ENCODE data around the gene ZNF780A. TPM values are rescaled to one million over a fixed set of nuclear protein-coding genes. Genes with fewer than 3 reads are reported as not detected.
A peak's percentile ranks its signal among the peaks of the same experiment; 100 is the strongest.

The ZNF780A gene
- total and polyA plus RNA-seq, 2 of the 13 experiments (the other 11 are each of a cell fraction or from before 2014, with no cell fraction given) = 13.5 to 22.7 TPM

DNA sequence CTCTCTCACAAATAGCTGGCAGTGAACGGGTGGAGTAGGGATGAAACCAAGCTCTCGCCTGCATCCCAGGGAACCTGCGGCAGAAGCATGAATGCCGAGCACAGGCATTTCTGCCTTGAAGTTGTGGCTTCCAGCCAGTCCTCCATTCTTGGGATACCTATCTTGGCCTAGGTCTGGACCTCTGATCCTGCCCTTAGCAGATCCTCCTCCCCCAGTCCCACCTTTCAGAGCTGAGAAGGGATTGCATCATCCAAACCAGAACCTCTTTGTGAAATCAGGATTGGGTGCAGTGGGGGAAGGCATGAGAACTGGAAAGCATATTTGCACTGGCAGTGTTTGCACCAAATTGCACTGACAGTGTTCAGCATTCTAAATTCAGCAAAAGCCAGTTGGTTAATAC lies 5.8 kb downstream of the ZNF780A start (continued):
- TF ChIP-seq POGK (CRISPR knock-in tag; conservative IDR thresholded peaks at IDR 0.05) = peak; percentile 48; the same call in 1 of the 2 replicates
- TF ChIP-seq AHR (CRISPR knock-in tag; IDR thresholded peaks at IDR 0.05) = no peak
- no peak for TF ChIP-seq SP1 (IDR thresholded peaks at IDR 0.05)
- TF ChIP-seq SP1 (CRISPR knock-in tag; IDR thresholded peaks at IDR 0.05) = no peak
- no peak for TF ChIP-seq ZNF18 (CRISPR knock-in tag; IDR thresholded peaks at IDR 0.05; ENCODE audit: insufficient replicate concordance)
- TF ChIP-seq GATAD2A (CRISPR knock-in tag; IDR thresholded peaks at IDR 0.05) = peak; percentile 82
- TF ChIP-seq ZBTB26 (CRISPR knock-in tag; IDR thresholded peaks at IDR 0.05; ENCODE audit: borderline replicate concordance) = peak; percentile 39; the same call in 1 of the 2 replicates
- TF ChIP-seq POLR2A (IDR thresholded peaks at IDR 0.05; ENCODE audit: insufficient read depth in 1 of 2, low read depth in 2 of 2, low read length in 2 of 2) = no peak
- TF ChIP-seq KMT2B (CRISPR knock-in tag; IDR thresholded peaks at IDR 0.05) = no peak
- TF ChIP-seq POLR2AphosphoS5 (IDR thresholded peaks at IDR 0.05; ENCODE audit: low read depth, low read length) = no peak; the same call in 1 of the 2 replicates
- TF ChIP-seq ZNF782 (CRISPR knock-in tag; IDR thresholded peaks at IDR 0.05; ENCODE audit: borderline replicate concordance) = no peak
- no peak for TF ChIP-seq TCF7L2 (IDR thresholded peaks at IDR 0.05; ENCODE audit: low read depth, low read length)
- peak; percentile 68 for TF ChIP-seq FOXA3 (CRISPR knock-in tag; IDR thresholded peaks at IDR 0.05)
- peak; percentile 50; the same call in 1 of the 2 replicates for TF ChIP-seq MED1 (CRISPR knock-in tag; IDR thresholded peaks at IDR 0.05)
- peak; percentile 74 for TF ChIP-seq SP5 (CRISPR knock-in tag; IDR thresholded peaks at IDR 0.05; ENCODE audit: borderline replicate concordance, low read depth)
- no peak for TF ChIP-seq FOXK2 (IDR thresholded peaks at IDR 0.05)
- TF ChIP-seq TSC22D2 (CRISPR knock-in tag; IDR thresholded peaks at IDR 0.05; ENCODE audit: borderline replicate concordance) = no peak
- TF ChIP-seq ARID3A (IDR thresholded peaks at IDR 0.05; ENCODE audit: low read depth, low read length) = no peak
- TF ChIP-seq MTF2 (CRISPR knock-in tag; IDR thresholded peaks at IDR 0.05; ENCODE audit: borderline replicate concordance) = no peak
- no peak for TF ChIP-seq HDAC6 (IDR thresholded peaks at IDR 0.05; ENCODE audit: low read depth, low read length)
- TF ChIP-seq JDP2 (CRISPR knock-in tag; IDR thresholded peaks at IDR 0.05; ENCODE audit: borderline replicate concordance) = no peak
- TF ChIP-seq ZFX (CRISPR knock-in tag; IDR thresholded peaks at IDR 0.05; ENCODE audit: low read depth) = no peak
- peak; percentile 75 for TF ChIP-seq THAP11 (CRISPR knock-in tag; IDR thresholded peaks at IDR 0.05)
- TF ChIP-seq ZNF768 (CRISPR knock-in tag; IDR thresholded peaks at IDR 0.05) = no peak
- TF ChIP-seq PHF20 (CRISPR knock-in tag; IDR thresholded peaks at IDR 0.05) = no peak
